Lung (tissue), 12 donors: Measurements from ENCODE around the gene ATF6. TPM values are rescaled to one million over a fixed set of nuclear protein-coding genes. Genes with fewer than 3 reads are reported as not detected.
"Not testable (repeated sequence)": the region's sequence is repeated elsewhere in the genome, so short reads cannot be mapped to it uniquely, and the experiment has no call there.

ENCODE experiments used
- ATAC-seq: fragments of 200-7000 bp; cut with Tn5 transposase; one replicate; pipeline ENCODE4 v1.9.1; 2020; ENCODE audit warnings: moderate number of reproducible peaks; ENCODE audit not compliant: insufficient read depth, low FRiP score
- DNase-seq, 3 donors: peaks; one replicate each; pipeline ENCODE4 v3.0.0-alpha.2; 2013 to 2017
- H3K27ac ChIP-seq, 2 donors: one replicate each; pipeline ENCODE4 v1.5.1; 2013; ENCODE audit warnings: mild to moderate bottlenecking in 2 of 2, moderate library complexity in 2 of 2, control low read depth in 1 of 2, inconsistent platforms in 1 of 2, low read depth in 1 of 2, low read length in 1 of 2
- H3K27me3 ChIP-seq, 3 donors: one replicate each; pipeline ENCODE4 v1.5.1; 2013; ENCODE audit warnings: low read length in 2 of 3; ENCODE audit not compliant: control insufficient read depth in 3 of 3, insufficient read depth in 3 of 3
- H3K36me3 ChIP-seq, 4 donors: one replicate each; pipeline ENCODE4 v1.5.1; 2013; ENCODE audit warnings: low read length in 4 of 4, mild to moderate bottlenecking in 1 of 4, moderate library complexity in 1 of 4; ENCODE audit not compliant: control insufficient read depth in 4 of 4, insufficient read depth in 4 of 4
- H3K4me1 ChIP-seq, 5 donors: one replicate each; pipeline ENCODE4 v1.5.1; 2013; ENCODE audit warnings: low read length in 5 of 5, mild to moderate bottlenecking in 2 of 5, moderate library complexity in 1 of 5; ENCODE audit not compliant: control insufficient read depth in 5 of 5, insufficient read depth in 5 of 5
- H3K4me3 ChIP-seq: one replicate; pipeline ENCODE4 v1.5.1; 2013; ENCODE audit warnings: mild to moderate bottlenecking, control low read depth, moderate library complexity
- H3K9ac ChIP-seq, 2 donors: one replicate each; pipeline ENCODE4 v1.5.1; 2013; ENCODE audit warnings: low read length in 2 of 2, control low read depth in 1 of 2; ENCODE audit not compliant: insufficient read depth in 1 of 2
- H3K9me3 ChIP-seq, 4 donors: one replicate each; pipeline ENCODE4 v1.5.1; 2013; ENCODE audit warnings: low read length in 3 of 4, mild to moderate bottlenecking in 1 of 4, moderate library complexity in 1 of 4; ENCODE audit not compliant: control insufficient read depth in 4 of 4, insufficient read depth in 3 of 4
- CTCF ChIP-seq: IDR thresholded peaks from 2 replicates; pipeline ENCODE4 v1.5.1; 2012; ENCODE audit warnings: mild to moderate bottlenecking; ENCODE audit errors: control extremely low read depth, extremely low read depth
- WGBS, 2 donors: extraction: QIAGEN DNeasy Blood & Tissue Kit; methylation state at CpG; one replicate each; pipeline ENCODE4 v1.1.7; 2013; 5-methylcytosine and 5-hydroxymethylcytosine counted together
- polyA plus RNA-seq, 2 donors: library from polyadenylated mRNA; stranded (reverse); fragments of 200-250 nt; gene quantifications; one replicate each; pipeline ENCODE4 v1.2.1, GENCODE V29; 2013
- total RNA-seq, 2 donors: library from RNA; depleted of rRNA in 1 of 2; stranded (reverse); fragments of >200 nt in 1 of 2; gene quantifications; one replicate each; pipeline ENCODE4 v1.2.1, GENCODE V29; 2014 to 2021
- donor health status: control.
- donor health status: control.
- donor health status: Bipolar disorder and iron deficiency.
- donor health status: healthy.
- donor health status: DM: yes; HTN: yes; CAD: no.

Gene ATF6
- total and polyA plus RNA-seq, 4 donors = 4.3 to 44.8 (median 22.6) TPM

GRCh38 chr1:161824618-161825017 lies 58.5 kb downstream of the ATF6 start:
- no peak for ATAC-seq
- Histone ChIP-seq H3K9me3 (no peaks in the 10 kb centered on the region), H3K4me3 (no peak overlapping the region)

GRCh38 chr1:161825831-161826230 lies 59.7 kb downstream of the ATF6 start:
- H3K4me3 ChIP-seq = no peak overlapping the region
- WGBS, 2 donors = 98% methylated on average over 4 of the region's 4 CpGs
- no peak overlapping the region for H3K27ac ChIP-seq
- no peak overlapping the region for H3K9ac ChIP-seq
- peaks cover 4 to 9% (median 8%) of the 10 kb centered on the region in 4 donors for H3K36me3 ChIP-seq
- peaks cover 0 to 1% (median 0%) of the 10 kb centered on the region in 5 donors for H3K4me1 ChIP-seq
- no peak for ATAC-seq
- TF ChIP-seq CTCF = no peak
- no peaks in the 10 kb centered on the region for H3K9me3 ChIP-seq
- no peaks in the 10 kb centered on the region for H3K27me3 ChIP-seq
- no peak for DNase-seq

More at GRCh38 chr1:161824618-161825017, 58.5 kb downstream of the ATF6 start:
- no peak for DNase-seq
- H3K36me3 ChIP-seq = peaks cover 6 to 12% (median 9%) of the 10 kb centered on the region in 4 donors
- no peaks in the 10 kb centered on the region for H3K27me3 ChIP-seq
- H3K9ac ChIP-seq = no peak overlapping the region
- no peak for TF ChIP-seq CTCF
- peaks cover 0 to 1% (median 0%) of the 10 kb centered on the region in 5 donors for H3K4me1 ChIP-seq
- no peak overlapping the region for H3K27ac ChIP-seq
- 48 to 59% methylated on average over 1 of the region's 1 CpG for WGBS, 2 donors

- ATAC-seq (no peak), DNase-seq (no peak)
- H3K4me3 ChIP-seq = no peak overlapping the region
- TF ChIP-seq CTCF = no peak
- no peak overlapping the region for H3K9ac ChIP-seq
- H3K27me3 ChIP-seq = no peaks in the 10 kb centered on the region
- 95 to 96% methylated on average over 2 of the region's 2 CpGs for WGBS, 2 donors
- no peak overlapping the region for H3K27ac ChIP-seq
- H3K36me3 ChIP-seq = peaks cover 0 to 9% (median 4%) of the 10 kb centered on the region in 4 donors
- H3K4me1 ChIP-seq = peaks cover 0 to 1% (median 0%) of the 10 kb centered on the region in 5 donors
- no peaks in the 10 kb centered on the region for H3K9me3 ChIP-seq
Observed at GRCh38 chr1:161826478-161826877, 60.4 kb downstream of the ATF6 start.

- ATAC-seq (no peak), DNase-seq (no peak)
- Histone ChIP-seq H3K4me3 (no peak overlapping the region), H3K4me1 (peaks cover 0 to 1% (median 0%) of the 10 kb centered on the region in 5 donors), H3K36me3 (peaks cover 0 to 4% (median 1%) of the 10 kb centered on the region in 4 donors), H3K27ac (no peak overlapping the region), H3K9ac (no peak overlapping the region), H3K9me3 (no peaks in the 10 kb centered on the region), H3K27me3 (no peaks in the 10 kb centered on the region)
- 68 to 87% methylated on average over 2 of the region's 2 CpGs for WGBS, 2 donors
- TF ChIP-seq CTCF = no peak
Observed at GRCh38 chr1:161827786-161828185, 61.7 kb downstream of the ATF6 start.

GRCh38 chr1:161832299-161832907 lies 66.3 kb downstream of the ATF6 start:
- DNase-seq, ATAC-seq, H3K27me3 ChIP-seq, H3K4me1 ChIP-seq, H3K36me3 ChIP-seq, H3K9me3 ChIP-seq, H3K4me3 ChIP-seq, H3K27ac ChIP-seq, H3K9ac ChIP-seq: not testable (repeated sequence)
- 91% methylated on average over 10 of the region's 10 CpGs for WGBS, 2 donors
